Gastrocnemius medialis (tissue), 4 donors: ENCODE data around the gene KPNA1. TPM values are rescaled to one million over a fixed set of nuclear protein-coding genes. Genes with fewer than 3 reads are reported as not detected.

ENCODE experiments used
- ATAC-seq, 2 donors: fragments of 150-250 bp; one replicate each; pipeline ENCODE4 v1.9.1; 2016
- DNase-seq, 2 donors: peaks; one replicate each; pipeline ENCODE4 v3.0.0-alpha.2; 2019
- H3K27ac ChIP-seq, 4 donors: fragments of 200-600 bp; sonication (generic); 1 replicate in 1 of 4; 2 replicates in 3 of 4; pipeline ENCODE4 v1.5.1; 2016 to 2018; ENCODE audit warnings: mild to moderate bottlenecking in 2 of 4, moderate library complexity in 1 of 4
- H3K27me3 ChIP-seq, 3 donors: fragments of 200-600 bp; sonication (generic) in 2 of 3; 1 replicate in 1 of 3; 2 replicates in 2 of 3; pipeline versions ENCODE4 v1.5.1 to v1.6.0; 2016 to 2019; ENCODE audit warnings: mild to moderate bottlenecking in 1 of 3, moderate library complexity in 1 of 3
- H3K36me3 ChIP-seq, 2 donors: fragments of 200-600 bp; sonication (generic) in 1 of 2; one replicate each; pipeline ENCODE4 v1.5.1; 2017 to 2018
- H3K4me1 ChIP-seq, 2 donors: fragments of 200-600 bp; sonication (generic) in 1 of 2; one replicate each; pipeline ENCODE4 v1.5.1; 2016 to 2017; ENCODE audit warnings: mild to moderate bottlenecking in 2 of 2
- H3K4me3 ChIP-seq, 4 donors: fragments of 200-600 bp; sonication (generic) in 3 of 4; 1 replicate in 1 of 4; 2 replicates in 3 of 4; pipeline ENCODE4 v1.5.1; 2016 to 2019; ENCODE audit warnings: mild to moderate bottlenecking in 2 of 4
- H3K9me3 ChIP-seq, 3 donors: fragments of 200-600 bp; sonication (generic) in 2 of 3; 1 replicate in 1 of 3; 2 replicates in 2 of 3; pipeline ENCODE4 v1.5.1; 2016 to 2019
- CTCF ChIP-seq, 5 experiments: fragments of 450-650 bp in 3 of 5; fragments of 200-600 bp in 2 of 5; sonication (generic) in 2 of 5; IDR thresholded peaks in 4 of 5; conservative IDR thresholded peaks in 1 of 5; 1 replicate in 4 of 5; 2 replicates in 1 of 5; pipeline ENCODE4 v1.5.1; 2016 to 2019; ENCODE audit warnings: antibody characterized with exemption in 5 of 5, mild to moderate bottlenecking in 3 of 5, moderate library complexity in 3 of 5
- POLR2A ChIP-seq, 2 donors: fragments of 450-650 bp; IDR thresholded peaks; one replicate each; pipeline ENCODE4 v1.6.1; 2017; ENCODE audit warnings: antibody characterized with exemption in 2 of 2, mild to moderate bottlenecking in 2 of 2, moderate library complexity in 2 of 2
- in situ Hi-C, 4 donors: fragments of 200-750 bp; cut with MboI; loops; one replicate each; pipeline versions ENCODE4 v1.15.0 to v1.8.0; 2017; ENCODE audit warnings: low sequenced_read_pairs in 4 of 4
- intact Hi-C: fragments of 100-400 bp; cut with DNase I; formaldehyde crosslinking; loops from one replicate; pipeline ENCODE4 v1.15.1; 2023; ENCODE audit warnings: low total_unique reads
- total RNA-seq, 4 donors: library from RNA; depleted of rRNA; stranded (reverse); fragments of >200 nt; gene quantifications; one replicate each; pipeline versions ENCODE4 v1.1.0 to v1.2.3, GENCODE V29; 2016

The KPNA1 gene
- total RNA-seq, 4 donors from 2014 or later, result 108 to 119 (median 112) TPM

GRCh38 chr3:122389197-122389596 is 125.5 kb downstream of the KPNA1 start:
- no peak for TF ChIP-seq POLR2A (IDR thresholded peaks at IDR 0.05)
- TF ChIP-seq CTCF (IDR thresholded peaks at IDR 0.05 in 4 of 5, conservative IDR thresholded peaks at IDR 0.05 in 1 of 5), result no peak
- ATAC-seq, result no peak
- Histone ChIP-seq H3K36me3 (peaks cover 0 to 4% of the 10 kb centered on the region in 2 donors), H3K4me1 (peaks cover 15 to 38% of the 10 kb centered on the region in 2 donors), H3K9me3 (no peaks in the 10 kb centered on the region), H3K27ac (no peak overlapping the region), H3K4me3 (no peak overlapping the region), H3K27me3 (no peaks in the 10 kb centered on the region)
- in situ Hi-C loops, result loop anchor here in 2 of 4 donors (10.0 to 25.0 kb wide), 3 partner anchors 126 to 852 kb away; partner anchors contain the start of genes KPNA1 (in 2 of the 2), HSPBAP1 (in 1 of the 2), POLQ (in 1 of the 2) and SLC49A4 (in 1 of the 2)
- intact Hi-C loops, result loop anchor here (5.0 to 10.0 kb wide), 4 partner anchors 554 to 808 kb away; partner anchors contain the start of genes EAF2, GOLGB1, IQCB1 and PDIA5
- no peak for DNase-seq

GRCh38 chr3:122387709-122388108 is 127.0 kb downstream of the KPNA1 start:
- in situ Hi-C loops (loop anchor here in 2 of 4 donors (10.0 to 25.0 kb wide), 3 partner anchors 127 to 850 kb away; partner anchors contain the start of genes KPNA1 (in 2 of the 2), HSPBAP1 (in 1 of the 2), POLQ (in 1 of the 2) and SLC49A4 (in 1 of the 2)), intact Hi-C loops (loop anchor here (5.0 to 10.0 kb wide), 4 partner anchors 553 to 810 kb away; partner anchors contain the start of genes EAF2, GOLGB1, IQCB1 and PDIA5)
- peaks cover 0 to 4% of the 10 kb centered on the region in 2 donors for H3K36me3 ChIP-seq
- no peak overlapping the region for H3K4me3 ChIP-seq
- peaks cover 15 to 27% of the 10 kb centered on the region in 2 donors for H3K4me1 ChIP-seq
- TF ChIP-seq POLR2A (IDR thresholded peaks at IDR 0.05), result no peak
- TF ChIP-seq CTCF (IDR thresholded peaks at IDR 0.05 in 4 of 5, conservative IDR thresholded peaks at IDR 0.05 in 1 of 5), result no peak
- no peaks in the 10 kb centered on the region for H3K9me3 ChIP-seq
- no peaks in the 10 kb centered on the region for H3K27me3 ChIP-seq
- no peak for ATAC-seq
- no peak for DNase-seq
- H3K27ac ChIP-seq, result no peak overlapping the region

- H3K27ac ChIP-seq, result peak within 1 kb of the TSS; percentile 89 to 97 (median 93)
- peaks cover 0 to 4% of the 10 kb centered on the region in 2 donors for H3K36me3 ChIP-seq
- intact Hi-C loops (loop anchor here (1.0 to 10.0 kb wide), 10 partner anchors 32 to 1201 kb away; partner anchors contain the start of genes EAF2, GOLGB1, HACD2 and IQCB1), in situ Hi-C loops (loop anchor here in 2 of 4 donors (10.0 to 25.0 kb wide), 3 partner anchors 131 to 847 kb away; partner anchors contain the start of genes KPNA1 (in 2 of the 2), HSPBAP1 (in 1 of the 2), POLQ (in 1 of the 2) and SLC49A4 (in 1 of the 2))
- H3K4me1 ChIP-seq, result peaks cover 24% of the 10 kb centered on the region in 2 donors
- H3K4me3 ChIP-seq, result peak within 1 kb of the TSS; percentile 73 to 96 (median 86)
- peak; percentile 85 to 94 for DNase-seq
- no peaks in the 10 kb centered on the region for H3K9me3 ChIP-seq
- TF ChIP-seq POLR2A (IDR thresholded peaks at IDR 0.05) (peak; percentile 93 to 95), CTCF (IDR thresholded peaks at IDR 0.05 in 4 of 5, conservative IDR thresholded peaks at IDR 0.05 in 1 of 5) (peak in 4 of 5 experiments; percentile 41 to 71 (median 56))
- H3K27me3 ChIP-seq, result no peaks in the 10 kb centered on the region
- ATAC-seq, result peak; percentile 83 to 86
Observed at GRCh38 chr3:122383771-122384697, 130.7 kb downstream of the KPNA1 start, which contains the start of gene FAM162A. Gene FAM162A (plus strand): TSS chr3:122384182. CDS start chr3:122384266, 84 bp downstream.

GRCh38 chr3:122382888-122383666 is 131.7 kb downstream of the KPNA1 start, which contains the start of gene MIX23:
Gene MIX23 (minus strand): TSS chr3:122383231. CDS start chr3:122383224, 7 bp downstream.
- H3K36me3 ChIP-seq, result peaks cover 0 to 4% of the 10 kb centered on the region in 2 donors
- DNase-seq (peak; percentile 82 to 87), ATAC-seq (peak; percentile 80)
- no peaks in the 10 kb centered on the region for H3K9me3 ChIP-seq
- H3K4me3 ChIP-seq, result peak within 1 kb of the TSS; percentile 73 to 96 (median 86)
- intact Hi-C loops (loop anchor here (1.0 to 10.0 kb wide), 7 partner anchors 131 to 1202 kb away; partner anchors contain the start of genes EAF2, GOLGB1, HACD2 and IQCB1), in situ Hi-C loops (loop anchor here in 2 of 4 donors (10.0 to 25.0 kb wide), 3 partner anchors 132 to 846 kb away; partner anchors contain the start of genes KPNA1 (in 2 of the 2), HSPBAP1 (in 1 of the 2), POLQ (in 1 of the 2) and SLC49A4 (in 1 of the 2))
- TF ChIP-seq POLR2A (IDR thresholded peaks at IDR 0.05) (peak; percentile 33 to 63), CTCF (IDR thresholded peaks at IDR 0.05 in 4 of 5, conservative IDR thresholded peaks at IDR 0.05 in 1 of 5) (no peak)
- no peaks in the 10 kb centered on the region for H3K27me3 ChIP-seq
- peaks cover 24% of the 10 kb centered on the region in 2 donors for H3K4me1 ChIP-seq
- peak within 1 kb of the TSS; percentile 89 to 97 (median 93) for H3K27ac ChIP-seq
